ENCODE results near the gene FICD. TPM values are rescaled to one million over a fixed set of nuclear protein-coding genes. Genes with fewer than 3 reads are reported as not detected.

The FICD gene
- 1.8 and 5.7 TPM in 2 replicates for total RNA-seq

GRCh38 chr12:108514973-108515814, at the start of gene FICD:
Gene FICD, plus strand, starts transcription at chr12:108515277. Its CDS starts 1,696 bp downstream, at chr12:108516973.

GRCh38 chr12:108560752-108561719, 46.0 kb downstream of the FICD start, which contains the start of gene SART3:
Gene SART3, minus strand, starts transcription at chr12:108561173. Its CDS starts 19 bp downstream, at chr12:108561154.

GRCh38 chr12:108562348-108563135, 47.5 kb downstream of the FICD start, which contains the start of gene ISCU:
Gene ISCU, plus strand, starts transcription at chr12:108562596. Its CDS starts 27 bp downstream, at chr12:108562623.

Other genes starting within 250 kb of the FICD start
- gene CMKLR1, start 176.0 kb upstream of the FICD start, total RNA-seq, result 0.13 TPM in 1 of 2 replicates, not detected in the other
- gene SART3, start 45.9 kb downstream of the FICD start, total RNA-seq, result 33.0 and 38.0 TPM in 2 replicates
- gene ISCU, start 47.3 kb downstream of the FICD start, total RNA-seq, result 72.3 and 92.7 TPM in 2 replicates
- gene TMEM119, start 82.8 kb downstream of the FICD start, total RNA-seq, result 31.9 and 42.8 TPM in 2 replicates
- 0.26 and 2.2 TPM in 2 replicates for gene SELPLG, start 118.6 kb downstream of the FICD start, total RNA-seq
- gene CORO1C, start 216.2 kb downstream of the FICD start, total RNA-seq, result 74.1 and 103 TPM in 2 replicates